GM23338 (cell line): ENCODE results near the gene STRA8. TPM values are rescaled to one million over a fixed set of nuclear protein-coding genes. Genes with fewer than 3 reads are reported as not detected.

Experiments used
- ATAC-seq: fragments of 200-7000 bp; cut with Tn5 transposase; 3 replicates; pipeline ENCODE4 v1.9.1; 2020
- DNase-seq: peaks from one replicate; pipeline ENCODE4 v3.0.0-alpha.2; 2015; ENCODE audit warnings: low spot score
- H2AFZ ChIP-seq: fragments of 200-600 bp; sonication (generic); 2 replicates; pipeline ENCODE4 v1.8.0; 2016; ENCODE audit warnings: antibody characterized with exemption, mild to moderate bottlenecking, moderate library complexity
- H3F3A ChIP-seq: fragments of 200-600 bp; sonication (generic); replicated peaks from 2 replicates; pipeline ENCODE4 v1.8.0; 2017; ENCODE audit warnings: antibody characterized with exemption, mixed run types, low read depth
- H3K27ac ChIP-seq: fragments of 200-600 bp; sonication (generic); 2 replicates; pipeline ENCODE4 v1.6.1; 2016; ENCODE audit warnings: low read depth
- H3K27me3 ChIP-seq: fragments of 200-600 bp; sonication (generic); 2 replicates; pipeline ENCODE4 v1.8.0; 2016; ENCODE audit warnings: mild to moderate bottlenecking, mixed run types, moderate library complexity; ENCODE audit not compliant: insufficient read depth
- H3K36me3 ChIP-seq: fragments of 200-600 bp; sonication (generic); 2 replicates; pipeline ENCODE4 v1.8.0; 2016; ENCODE audit warnings: mild to moderate bottlenecking; ENCODE audit not compliant: insufficient read depth
- H3K4me1 ChIP-seq: fragments of 200-600 bp; sonication (generic); 2 replicates; pipeline ENCODE4 v1.8.0; 2016; ENCODE audit warnings: mild to moderate bottlenecking, moderate library complexity; ENCODE audit not compliant: insufficient read depth
- H3K4me2 ChIP-seq: fragments of 200-600 bp; sonication (generic); 2 replicates; pipeline ENCODE4 v1.7.1; 2017; ENCODE audit warnings: mixed run types
- H3K4me3 ChIP-seq: fragments of 200-600 bp; sonication (generic); 2 replicates; pipeline ENCODE4 v1.6.1; 2016; ENCODE audit warnings: mixed run types
- H3K79me2 ChIP-seq: fragments of 200-600 bp; sonication (generic); replicated peaks from 2 replicates; pipeline ENCODE4 v1.8.0; 2017; ENCODE audit warnings: mild to moderate bottlenecking; ENCODE audit not compliant: insufficient read depth
- H3K9me2 ChIP-seq: fragments of 200-600 bp; sonication (generic); 2 replicates; pipeline ENCODE4 v1.8.0; 2017; ENCODE audit not compliant: insufficient read depth
- H4K20me1 ChIP-seq: fragments of 200-600 bp; sonication (generic); replicated peaks from 2 replicates; pipeline ENCODE4 v1.8.0; 2017; ENCODE audit warnings: mild to moderate bottlenecking; ENCODE audit not compliant: insufficient read depth
- H3K27ac Mint-ChIP-seq: 2 replicates; pipeline ENCODE4 v1.8.0; 2020; ENCODE audit warnings: inconsistent platforms, mild to moderate bottlenecking, moderate library complexity, mixed read lengths
- H3K27me3 Mint-ChIP-seq: 3 replicates; pipeline ENCODE4 v1.8.0; 2022; ENCODE audit warnings: low read depth, mild to moderate bottlenecking, moderate library complexity, mixed read lengths, inconsistent platforms; ENCODE audit not compliant: insufficient read depth, poor library complexity
- H3K36me3 Mint-ChIP-seq: 3 replicates; pipeline ENCODE4 v1.8.0; 2021; ENCODE audit warnings: low read depth, mild to moderate bottlenecking, inconsistent platforms, moderate library complexity, mixed read lengths
- H3K4me1 Mint-ChIP-seq: 3 replicates; pipeline ENCODE4 v1.8.0; 2020; ENCODE audit warnings: mild to moderate bottlenecking, inconsistent platforms, mixed read lengths
- H3K4me3 Mint-ChIP-seq: 3 replicates; pipeline ENCODE4 v1.8.0; 2021; ENCODE audit warnings: moderate library complexity, mild to moderate bottlenecking, inconsistent platforms, mixed read lengths
- H3K9me3 Mint-ChIP-seq: 3 replicates; pipeline ENCODE4 v1.8.0; 2020; ENCODE audit warnings: moderate library complexity, mild to moderate bottlenecking, inconsistent platforms, mixed read lengths
- CREB1 ChIP-seq: fragments of 250-450 bp; sonication (Bioruptor Pico); IDR thresholded peaks from 2 replicates; pipeline ENCODE4 v1.5.0; 2020; ENCODE audit warnings: low read depth, mild to moderate bottlenecking, moderate library complexity
- CTCF ChIP-seq, 2 experiments: fragments of 200-600 bp in 1 of 2; sonication (generic) in 1 of 2; conservative IDR thresholded peaks; 2 replicates each; pipeline versions ENCODE4 v1.5.1 to v1.6.1; 2016 to 2017; ENCODE audit warnings: antibody characterized with exemption in 2 of 2, low read depth in 2 of 2, mild to moderate bottlenecking in 2 of 2, moderate library complexity in 1 of 2
- EZH2 ChIP-seq: fragments of 200-600 bp; sonication (generic); IDR thresholded peaks from one replicate; pipeline ENCODE4 v1.8.0; 2017; ENCODE audit warnings: antibody characterized with exemption, mild to moderate bottlenecking, low read depth; ENCODE audit not compliant: unreplicated experiment
- JUNB ChIP-seq: IDR thresholded peaks from one replicate; pipeline ENCODE4 v1.6.1; 2016; ENCODE audit warnings: antibody characterized with exemption; ENCODE audit not compliant: unreplicated experiment
- NANOG ChIP-seq: IDR thresholded peaks from 2 replicates; pipeline ENCODE4 v1.6.1; 2016; ENCODE audit warnings: antibody characterized with exemption, borderline replicate concordance
- REST ChIP-seq: IDR thresholded peaks from one replicate; pipeline ENCODE4 v1.6.1; 2018; ENCODE audit warnings: antibody characterized with exemption; ENCODE audit not compliant: unreplicated experiment
- STAT1 ChIP-seq: IDR thresholded peaks from one replicate; pipeline ENCODE4 v1.6.1; 2016; ENCODE audit warnings: antibody characterized with exemption; ENCODE audit not compliant: unreplicated experiment
- ZNF114 ChIP-seq: fragments of 250-450 bp; sonication (Bioruptor Pico); IDR thresholded peaks from 2 replicates; pipeline ENCODE4 v1.5.0; 2020; ENCODE audit warnings: mild to moderate bottlenecking, moderate library complexity
- ZNF331 ChIP-seq: fragments of 250-450 bp; sonication (Bioruptor Pico); IDR thresholded peaks from 2 replicates; pipeline ENCODE4 v1.5.0; 2020; ENCODE audit warnings: low read depth, mild to moderate bottlenecking, moderate library complexity
- ZNF462 ChIP-seq: fragments of 250-450 bp; sonication (Bioruptor Pico); IDR thresholded peaks from 2 replicates; pipeline ENCODE4 v1.5.0; 2020; ENCODE audit warnings: mild to moderate bottlenecking, moderate library complexity
- polyA plus RNA-seq: library from polyadenylated mRNA; unstranded; fragments of >200 nt; fragmentation: Nextera tagmentation; extraction: Ambion mirVana; gene quantifications from 2 replicates; pipeline ENCODE4 v1.2.1, GENCODE V29; 2016
- total RNA-seq: library from RNA; depleted of rRNA; stranded (reverse); fragments of >200 nt; shearing (Covaris generic); gene quantifications from 2 replicates; pipeline ENCODE4 v1.2.3, GENCODE V29; 2014

The STRA8 gene
- total and polyA plus RNA-seq, 2 experiments from 2014 or later = not detected

- H3K27me3 ChIP-seq = no peaks in the 10 kb centered on the region
- peaks cover 19% of the 10 kb centered on the region for H3K36me3 ChIP-seq
- no peak overlapping the region for H3K4me3 ChIP-seq
- no peaks in the 10 kb centered on the region for H3K79me2 ChIP-seq
- H2AFZ ChIP-seq = no peak overlapping the region
- Mint-ChIP-seq H3K27me3 (peaks cover 6% of the 10 kb centered on the region), H3K9me3 (peaks cover 31% of the 10 kb centered on the region), H3K27ac (no peak overlapping the region), H3K4me3 (no peak overlapping the region), H3K36me3 (peaks cover 56% of the 10 kb centered on the region), H3K4me1 (no peaks in the 10 kb centered on the region)
- no peaks in the 10 kb centered on the region for H3F3A ChIP-seq
- ATAC-seq (no peak), DNase-seq (no peak)
- TF ChIP-seq ZNF114 (CRISPR knock-in tag) = no peak
- TF ChIP-seq CREB1 (CRISPR knock-in tag) = no peak
- no peak for TF ChIP-seq CTCF (conservative IDR thresholded peaks at IDR 0.05; ENCODE audit: low read depth in 2 of 2)
- TF ChIP-seq ZNF331 = no peak
- no peak for TF ChIP-seq ZNF462 (CRISPR knock-in tag)
- TF ChIP-seq STAT1 = no peak
- no peak for TF ChIP-seq NANOG
- no peak for TF ChIP-seq REST
- TF ChIP-seq EZH2 = no peak
- TF ChIP-seq JUNB = no peak
- H3K27ac ChIP-seq = no peak overlapping the region
- no peaks in the 10 kb centered on the region for H3K4me1 ChIP-seq
- no peak overlapping the region for H3K4me2 ChIP-seq
- H4K20me1 ChIP-seq = no peaks in the 10 kb centered on the region
- H3K9me2 ChIP-seq = no peaks in the 10 kb centered on the region
Measured at GRCh38 chr7:135184254-135184841, 49.3 kb upstream of the STRA8 start.
